ENCODE results near the gene CAMSAP1. TPM values are rescaled to one million over a fixed set of nuclear protein-coding genes. Genes with fewer than 3 reads are reported as not detected.
A peak's percentile ranks its signal among the peaks of the same experiment; 100 is the strongest.

Gene CAMSAP1
- total RNA-seq, 1 experiment from 2014 or later: 52.7 TPM

- no peak overlapping the region for H2BK12ac ChIP-seq (ENCODE audit: insufficient read length, low read depth, low read length)
- H3K4me1 ChIP-seq (ENCODE audit: insufficient read depth, low read length): peaks cover 9% of the 10 kb centered on the region; the same call in 1 of the 2 replicates
- H3K27me3 ChIP-seq (ENCODE audit: insufficient read depth, low read length): no peaks in the 10 kb centered on the region
- H3T11ph ChIP-seq (ENCODE audit: low read length): no peak overlapping the region
- Mint-ChIP-seq H3K27me3 (ENCODE audit: low read depth) (no peaks in the 10 kb centered on the region), H3K36me3 (ENCODE audit: insufficient read depth in 1 of 3, low read depth in 3 of 3) (peaks cover 0 to 10% (median 8%) of the 10 kb centered on the region in 3 experiments; a peak in 2 of 7 replicates), H3K9me3 (no peaks in the 10 kb centered on the region), H3K4me3 (no peak overlapping the region), H3K4me1 (peaks cover 61 to 66% of the 10 kb centered on the region in 2 experiments), H3K27ac (peak overlapping the region; percentile 24 to 75 (median 28); a peak in 3 of 7 replicates)
- H3K18ac ChIP-seq (ENCODE audit: insufficient read length, low read depth, low read length): no peak overlapping the region
- no peak overlapping the region for H2BK20ac ChIP-seq (ENCODE audit: low read depth, low read length, poor library complexity, severe bottlenecking)
- H3K9me3 ChIP-seq (ENCODE audit: control insufficient read depth, low read depth, low read length): no peaks in the 10 kb centered on the region
- TF ChIP-seq CTCF (conservative IDR thresholded peaks at IDR 0.05): no peak
- H3K79me2 ChIP-seq (ENCODE audit: insufficient read depth, low read length): peaks cover 76% of the 10 kb centered on the region; the same call in 1 of the 2 replicates
- H4K20me1 ChIP-seq (ENCODE audit: control insufficient read depth, insufficient read depth, insufficient read length): no peaks in the 10 kb centered on the region
- H4K91ac ChIP-seq (ENCODE audit: insufficient read length, low read depth, low read length): no peak overlapping the region
- H3K4me2 ChIP-seq (ENCODE audit: insufficient read depth, insufficient read length, low read length): no peak overlapping the region
- no peak overlapping the region for H3K9ac ChIP-seq (ENCODE audit: extremely low read depth, insufficient read length, low read length)
- no CpG with 5 or more reads among the region's 7 CpGs for WGBS (ENCODE audit: extremely low coverage, insufficient read length, low lambda C conversion rate)
- peaks cover 9% of the 10 kb centered on the region for H3K79me1 ChIP-seq (ENCODE audit: insufficient read depth, low read depth, low read length, poor library complexity, severe bottlenecking)
- H3K27ac ChIP-seq (ENCODE audit: insufficient read length, low read depth, low read length): no peak overlapping the region
- no peak overlapping the region for H3K56ac ChIP-seq (ENCODE audit: insufficient read length, low read depth, low read length)
- no peak overlapping the region for H2AFZ ChIP-seq (ENCODE audit: low read length)
- H3K23me2 ChIP-seq (ENCODE audit: insufficient read length, low read depth, low read length, poor library complexity, severe bottlenecking): no peaks in the 10 kb centered on the region
- H4K8ac ChIP-seq (replicated peaks; ENCODE audit: insufficient read length, low read depth, low read length): no peak overlapping the region
- H4K5ac ChIP-seq (ENCODE audit: insufficient read length, low read depth, low read length): no peak overlapping the region
- no peak overlapping the region for H3K23ac ChIP-seq (ENCODE audit: insufficient read length, low read depth, low read length)
- H3K14ac ChIP-seq (ENCODE audit: insufficient read depth, low read length): no peak overlapping the region
- no peak overlapping the region for H2BK5ac ChIP-seq (ENCODE audit: insufficient read length, low read length)
- no peak overlapping the region for H3K4ac ChIP-seq (ENCODE audit: low read depth, low read length)
- H2AK5ac ChIP-seq (ENCODE audit: insufficient read length, low read length): no peak overlapping the region
- DNase-seq: no peak
- no peak overlapping the region for H2BK120ac ChIP-seq (ENCODE audit: low read depth, low read length, poor library complexity, severe bottlenecking)
- H2BK15ac ChIP-seq (ENCODE audit: low read depth, low read length): no peak overlapping the region
These were observed 22.1 kb downstream of the CAMSAP1 start for GRCh38 chr9:135885100-135885853.

Data from H9 (cell line).